Measurements from ENCODE around the gene FICD. TPM values are rescaled to one million over a fixed set of nuclear protein-coding genes. Genes with fewer than 3 reads are reported as not detected.
A peak's percentile ranks its signal among the peaks of the same experiment; 100 is the strongest.

FICD gene
- total RNA-seq, 2 experiments from 2014 or later: 3.4 to 3.9 TPM

- ATAC-seq (no peak), DNase-seq (no peak)
- TF ChIP-seq, protein P1, sequence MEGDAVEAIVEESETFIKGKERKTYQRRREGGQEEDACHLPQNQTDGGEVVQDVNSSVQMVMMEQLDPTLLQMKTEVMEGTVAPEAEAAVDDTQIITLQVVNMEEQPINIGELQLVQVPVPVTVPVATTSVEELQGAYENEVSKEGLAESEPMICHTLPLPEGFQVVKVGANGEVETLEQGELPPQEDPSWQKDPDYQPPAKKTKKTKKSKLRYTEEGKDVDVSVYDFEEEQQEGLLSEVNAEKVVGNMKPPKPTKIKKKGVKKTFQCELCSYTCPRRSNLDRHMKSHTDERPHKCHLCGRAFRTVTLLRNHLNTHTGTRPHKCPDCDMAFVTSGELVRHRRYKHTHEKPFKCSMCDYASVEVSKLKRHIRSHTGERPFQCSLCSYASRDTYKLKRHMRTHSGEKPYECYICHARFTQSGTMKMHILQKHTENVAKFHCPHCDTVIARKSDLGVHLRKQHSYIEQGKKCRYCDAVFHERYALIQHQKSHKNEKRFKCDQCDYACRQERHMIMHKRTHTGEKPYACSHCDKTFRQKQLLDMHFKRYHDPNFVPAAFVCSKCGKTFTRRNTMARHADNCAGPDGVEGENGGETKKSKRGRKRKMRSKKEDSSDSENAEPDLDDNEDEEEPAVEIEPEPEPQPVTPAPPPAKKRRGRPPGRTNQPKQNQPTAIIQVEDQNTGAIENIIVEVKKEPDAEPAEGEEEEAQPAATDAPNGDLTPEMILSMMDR (IDR thresholded peaks at IDR 0.05): no peak
- ChIA-PET CTCF (interaction anchor here (0.9 to 24.3 kb wide), 3 partner anchors 36 to 56 kb away, joined by 3 to 645 read pairs (median 3); no protein-coding TSS in a partner anchor), POLR2A (interaction anchor here (1.0 to 14.9 kb wide), 8 partner anchors 10 to 1111 kb away, joined by 3 to 225 read pairs (median 5); partner anchors contain the start of gene SELPLG)
- Mint-ChIP-seq H3K4me3 (peak overlapping the region; percentile 99), H3K27ac (peak overlapping the region; percentile 100), H3K36me3 (ENCODE audit: low read depth) (peaks cover 38% of the 10 kb centered on the region), H3K27me3 (no peaks in the 10 kb centered on the region), H3K9me3 (no peaks in the 10 kb centered on the region), H3K4me1 (ENCODE audit: low read depth) (peaks cover 54% of the 10 kb centered on the region)
- intact Hi-C loops (cut with micrococcal nuclease): no loop called here
Observed at GRCh38 chr12:108559007-108559655, 44.1 kb downstream of the FICD start.

DNA sequence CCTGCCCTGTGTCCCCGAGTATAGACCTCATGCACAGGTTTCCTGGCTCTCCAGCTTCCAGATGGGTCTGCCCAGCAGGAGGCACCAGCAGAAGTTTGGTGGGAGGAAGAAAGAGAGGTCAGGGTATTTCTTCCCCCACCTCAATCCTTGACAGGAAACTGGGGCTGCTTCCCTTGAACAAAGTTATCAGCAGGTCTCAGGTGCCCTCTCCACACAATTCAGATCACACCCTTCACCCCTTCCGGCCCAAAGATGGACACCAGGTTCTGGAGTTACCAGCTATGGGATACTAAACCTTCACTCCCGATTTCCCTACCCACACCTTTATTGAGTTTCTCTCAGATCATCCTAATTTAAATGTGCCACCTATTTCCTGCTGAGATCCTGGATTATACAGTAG, 44.7 kb downstream of the FICD start:
- ChIA-PET POLR2A (interaction anchor here (1.0 to 14.9 kb wide), 10 partner anchors 11 to 1112 kb away, joined by 3 to 225 read pairs (median 6); partner anchors contain the start of gene SELPLG), CTCF (interaction anchor here (1.3 to 24.3 kb wide), 3 partner anchors 56 to 73 kb away, joined by 3 to 645 read pairs (median 8); no protein-coding TSS in a partner anchor)
- H3K4me1 Mint-ChIP-seq (ENCODE audit: low read depth): peaks cover 55% of the 10 kb centered on the region
- H3K36me3 Mint-ChIP-seq (ENCODE audit: low read depth): peaks cover 43% of the 10 kb centered on the region
- H3K27ac Mint-ChIP-seq: peak overlapping the region; percentile 100
- TF ChIP-seq, protein P1 (IDR thresholded peaks at IDR 0.05): no peak
- no peak for ATAC-seq
- intact Hi-C loops (cut with micrococcal nuclease): loop anchor here (5.0 to 10.0 kb wide), 2 partner anchors 243 to 395 kb away; no protein-coding TSS in a partner anchor
- H3K4me3 Mint-ChIP-seq: peak overlapping the region; percentile 99
- DNase-seq: no peak
- no peaks in the 10 kb centered on the region for H3K27me3 Mint-ChIP-seq
- no peaks in the 10 kb centered on the region for H3K9me3 Mint-ChIP-seq

DNA sequence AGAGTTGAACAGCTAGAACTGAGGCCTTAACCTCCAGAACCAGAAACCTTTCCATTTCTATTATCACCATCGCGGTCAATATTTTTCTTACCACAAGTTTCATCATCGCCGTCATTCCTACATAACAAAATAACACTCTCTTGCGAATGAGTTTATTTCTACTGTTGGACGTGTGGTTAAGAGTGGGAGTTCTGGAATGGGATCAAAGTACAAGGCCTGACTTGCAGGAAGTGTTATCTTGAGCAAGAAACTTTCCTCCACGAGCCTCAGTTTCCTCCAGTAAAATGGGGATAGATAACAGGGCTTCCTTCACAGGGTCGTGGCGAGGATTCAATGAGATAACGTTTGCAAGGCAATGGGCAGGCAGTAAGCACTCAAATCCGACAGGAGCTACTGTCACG, 45.2 kb downstream of the FICD start:
- CTCF ChIA-PET: interaction anchor here (0.6 to 24.3 kb wide), 7 partner anchors 10 to 243 kb away, joined by 3 to 645 read pairs (median 4); no protein-coding TSS in a partner anchor
- no peaks in the 10 kb centered on the region for H3K9me3 Mint-ChIP-seq
- H3K4me3 Mint-ChIP-seq: peak overlapping the region; percentile 99
- ATAC-seq (no peak), DNase-seq (no peak)
- intact Hi-C loops (cut with micrococcal nuclease): loop anchor here (5.0 to 10.0 kb wide), 2 partner anchors 242 to 394 kb away; no protein-coding TSS in a partner anchor
- peak overlapping the region; percentile 100 for H3K27ac Mint-ChIP-seq
- POLR2A ChIA-PET: interaction anchor here (0.9 to 14.9 kb wide), 13 partner anchors 11 to 539 kb away, joined by 3 to 225 read pairs (median 5); partner anchors contain the start of gene SELPLG
- TF ChIP-seq, protein P1 (IDR thresholded peaks at IDR 0.05): no peak
- peaks cover 43% of the 10 kb centered on the region for H3K36me3 Mint-ChIP-seq (ENCODE audit: low read depth)
- H3K27me3 Mint-ChIP-seq: no peaks in the 10 kb centered on the region
- H3K4me1 Mint-ChIP-seq (ENCODE audit: low read depth): peaks cover 55% of the 10 kb centered on the region

- ChIA-PET POLR2A (interaction anchor here (0.9 to 14.9 kb wide), 14 partner anchors 12 to 538 kb away, joined by 3 to 225 read pairs (median 5); partner anchors contain the start of gene SELPLG), CTCF (interaction anchor here (1.0 to 24.3 kb wide), 8 partner anchors 12 to 243 kb away, joined by 3 to 645 read pairs (median 6); no protein-coding TSS in a partner anchor)
- TF ChIP-seq, protein P1 (IDR thresholded peaks at IDR 0.05): no peak
- Mint-ChIP-seq H3K4me1 (ENCODE audit: low read depth) (peaks cover 54% of the 10 kb centered on the region), H3K27me3 (no peaks in the 10 kb centered on the region), H3K9me3 (no peaks in the 10 kb centered on the region), H3K36me3 (ENCODE audit: low read depth) (peaks cover 50% of the 10 kb centered on the region), H3K27ac (peak within 1 kb of the TSS; percentile 100), H3K4me3 (peak within 1 kb of the TSS; percentile 99)
- peak; percentile 53 for ATAC-seq
- DNase-seq: peak; percentile 90
- intact Hi-C loops (cut with micrococcal nuclease): loop anchor here (5.0 to 10.0 kb wide), 2 partner anchors 241 to 394 kb away; no protein-coding TSS in a partner anchor
Observed at GRCh38 chr12:108560752-108561719, 46.0 kb downstream of the FICD start, which contains the start of gene SART3. Gene SART3 (minus strand): TSS chr12:108561173. CDS start chr12:108561154, 19 bp downstream.
